SK-N-SH (cell line): Measurements from ENCODE around the gene ALDH16A1. TPM values are rescaled to one million over a fixed set of nuclear protein-coding genes. Genes with fewer than 3 reads are reported as not detected.

Source experiments
- CTCF ChIA-PET: fragments of 300-600, 350-600 bp; formaldehyde crosslinking; extraction: SDS; loops from one replicate; lab custom pipeline; 2021; lab: Yijun Ruan, JAX
- POLR2A ChIA-PET: fragments of 350-600 bp; sonication (Branson Sonifier 250); formaldehyde crosslinking; extraction: SDS; loops from one replicate; lab custom pipeline; 2020; ENCODE audit warnings: antibody characterized with exemption, inconsistent platforms; lab: Yijun Ruan, JAX
- DNase-seq: peaks from one replicate; pipeline ENCODE4 v3.0.0; 2012
- H2AFZ ChIP-seq: fragments of 200-600 bp; sonication (generic); 2 replicates; pipeline ENCODE4 v1.8.1; 2016; ENCODE audit warnings: antibody characterized with exemption, mild to moderate bottlenecking, low read depth
- H3F3A ChIP-seq: fragments of 200-600 bp; sonication (generic); replicated peaks from 2 replicates; pipeline ENCODE3; 2016; ENCODE audit warnings: antibody characterized with exemption, mild to moderate bottlenecking; ENCODE audit not compliant: insufficient read depth
- H3K27ac ChIP-seq, 2 experiments: fragments of 200-500 bp in 1 of 2; fragments of 200-600 bp in 1 of 2; sonication (Bioruptor generic) in 1 of 2; sonication (generic), shearing (Covaris generic) in 1 of 2; 2 replicates each; pipeline versions ENCODE4 v1.5.1 to v1.6.1; 2014 to 2016; ENCODE audit warnings: low read depth in 2 of 2, inconsistent platforms in 1 of 2, low read length in 1 of 2, mild to moderate bottlenecking in 1 of 2, mixed read lengths in 1 of 2
- H3K27me3 ChIP-seq: fragments of 200-600 bp; sonication (generic), shearing (Covaris generic); 2 replicates; pipeline ENCODE4 v1.6.1; 2016; ENCODE audit warnings: mixed run types; ENCODE audit not compliant: insufficient read depth
- H3K36me3 ChIP-seq, 2 experiments: fragments of 200-500 bp in 1 of 2; fragments of 200-600 bp in 1 of 2; sonication (Bioruptor generic) in 1 of 2; sonication (generic) in 1 of 2; replicated peaks in 1 of 2; 2 replicates each; pipeline versions ENCODE3 to v1.5.1; 2014 to 2016; ENCODE audit warnings: low read length in 1 of 2, mild to moderate bottlenecking in 1 of 2; ENCODE audit not compliant: insufficient read depth in 2 of 2, control insufficient read depth in 1 of 2
- H3K4me1 ChIP-seq, 2 experiments: fragments of 200-500 bp in 1 of 2; fragments of 200-600 bp in 1 of 2; sonication (Bioruptor generic) in 1 of 2; sonication (generic), shearing (Covaris generic) in 1 of 2; 2 replicates each; pipeline versions ENCODE4 v1.5.1 to v1.6.1; 2014 to 2016; ENCODE audit warnings: low read depth in 1 of 2, low read length in 1 of 2, mixed run types in 1 of 2; ENCODE audit not compliant: insufficient read depth in 2 of 2, control insufficient read depth in 1 of 2
- H3K4me2 ChIP-seq: fragments of 200-600 bp; sonication (generic), shearing (Covaris generic); 2 replicates; pipeline ENCODE4 v1.6.1; 2017; ENCODE audit warnings: mixed run types
- H3K4me3 ChIP-seq, 2 experiments: fragments of 200-500 bp in 1 of 2; fragments of 200-600 bp in 1 of 2; sonication (Bioruptor generic) in 1 of 2; sonication (generic), shearing (Covaris generic) in 1 of 2; 2 replicates each; pipeline versions ENCODE4 v1.5.1 to v1.8.1; 2014 to 2016; ENCODE audit warnings: low read depth in 2 of 2, inconsistent platforms in 1 of 2, low read length in 1 of 2, mild to moderate bottlenecking in 1 of 2, mixed read lengths in 1 of 2, moderate library complexity in 1 of 2
- H3K79me2 ChIP-seq: fragments of 200-600 bp; sonication (generic); 2 replicates; pipeline ENCODE4 v1.8.1; 2017; ENCODE audit warnings: mild to moderate bottlenecking; ENCODE audit not compliant: insufficient read depth
- H3K9ac ChIP-seq: fragments of 200-600 bp; sonication (generic); 2 replicates; pipeline ENCODE4 v1.6.1; 2017; ENCODE audit warnings: mixed run types
- H3K9me2 ChIP-seq: fragments of 200-600 bp; sonication (generic); 2 replicates; pipeline ENCODE4 v1.6.1; 2017; ENCODE audit warnings: mixed run types
- H3K9me3 ChIP-seq: fragments of 200-600 bp; sonication (generic); 2 replicates; pipeline ENCODE4 v1.6.1; 2017; ENCODE audit warnings: mixed run types, mild to moderate bottlenecking, moderate library complexity
- H4K20me1 ChIP-seq: fragments of 200-600 bp; sonication (generic); 2 replicates; pipeline ENCODE4 v1.6.1; 2017; ENCODE audit warnings: mild to moderate bottlenecking, mixed run types; ENCODE audit not compliant: insufficient read depth
- ELF1 ChIP-seq: IDR thresholded peaks from 2 replicates; pipeline ENCODE4 v1.4.0; 2012
- EZH2phosphoT487 ChIP-seq: fragments of 200-600 bp; sonication (generic); IDR thresholded peaks from 2 replicates; pipeline ENCODE4 v1.6.1; 2017; ENCODE audit warnings: low read depth, mixed run types, mild to moderate bottlenecking, antibody characterized with exemption, moderate library complexity, borderline replicate concordance
- FOSL2 ChIP-seq: IDR thresholded peaks from 2 replicates; pipeline ENCODE4 v1.4.0; 2012; ENCODE audit warnings: low read depth, mild to moderate bottlenecking, moderate library complexity, borderline replicate concordance
- FOXJ3 ChIP-seq: sonication (generic); formaldehyde crosslinking; IDR thresholded peaks from 2 replicates; pipeline ENCODE4 v1.5.1; 2020; ENCODE audit warnings: mild to moderate bottlenecking, missing genetic modification reagents
- FOXM1 ChIP-seq: IDR thresholded peaks from 2 replicates; pipeline ENCODE4 v1.4.0; 2012; ENCODE audit warnings: low read depth, mild to moderate bottlenecking
- GATA2 ChIP-seq: sonication (generic); formaldehyde crosslinking; IDR thresholded peaks from 2 replicates; pipeline ENCODE4 v1.5.0; 2020; ENCODE audit warnings: mild to moderate bottlenecking, missing genetic modification reagents
- JUND ChIP-seq: IDR thresholded peaks from 2 replicates; pipeline ENCODE4 v1.4.0; 2012
- MEF2A ChIP-seq: IDR thresholded peaks from 2 replicates; pipeline ENCODE4 v1.4.0; 2012; ENCODE audit warnings: low read depth, borderline replicate concordance
- NFIC ChIP-seq: IDR thresholded peaks from 2 replicates; pipeline ENCODE4 v1.4.0; 2012; ENCODE audit warnings: borderline replicate concordance
- POLR2AphosphoS5 ChIP-seq: IDR thresholded peaks from 2 replicates; pipeline ENCODE4 v1.6.1; 2012; ENCODE audit warnings: low read depth, low read length
- RFX5 ChIP-seq: IDR thresholded peaks from 2 replicates; pipeline ENCODE4 v1.6.1; 2012; ENCODE audit warnings: mild to moderate bottlenecking, improper control_type of control experiment, low read length
- RXRA ChIP-seq: IDR thresholded peaks from 2 replicates; pipeline ENCODE4 v1.4.0; 2012; ENCODE audit warnings: low read depth, mild to moderate bottlenecking, borderline replicate concordance
- SIN3A ChIP-seq: IDR thresholded peaks from 2 replicates; pipeline ENCODE4 v1.6.1; 2012; ENCODE audit warnings: low read depth, mild to moderate bottlenecking, low read length, moderate library complexity, borderline replicate concordance
- TCF12 ChIP-seq: IDR thresholded peaks from 2 replicates; pipeline ENCODE4 v1.4.0; 2012
- WGBS: methylation state at CpG from one replicate; pipeline ENCODE4 v1.1.6; 2017; ENCODE audit warnings: low lambda C conversion rate; 5-methylcytosine and 5-hydroxymethylcytosine counted together
- polyA plus RNA-seq, 3 experiments: library from polyadenylated mRNA; depleted of rRNA; stranded (reverse); fragments of >200 nt; gene quantifications; 2 replicates each; pipeline ENCODE4 v1.2.3, GENCODE V29; 2012
- TF ChIP-seq, protein P1 (sequence below): fragments of 200-600 bp; sonication (generic); IDR thresholded peaks from 2 replicates; pipeline ENCODE4 v1.6.1; 2017; ENCODE audit warnings: antibody characterized with exemption, mild to moderate bottlenecking, moderate library complexity
- TF ChIP-seq, protein P2 (sequence below): IDR thresholded peaks from 2 replicates; pipeline ENCODE4 v1.4.0; 2012; ENCODE audit warnings: low read depth, borderline replicate concordance
- TF ChIP-seq, protein P3 (sequence below): fragments of 150-350 bp; IDR thresholded peaks from 2 replicates; pipeline ENCODE4 v1.6.1; 2016; ENCODE audit warnings: mild to moderate bottlenecking, low read depth, low read length
- TF ChIP-seq, protein P4 (sequence below): IDR thresholded peaks from 2 replicates; pipeline ENCODE4 v1.6.1; 2012; ENCODE audit warnings: mild to moderate bottlenecking, low read depth, low read length, moderate library complexity
- TF ChIP-seq, protein P5 (sequence below): IDR thresholded peaks from 2 replicates; pipeline ENCODE4; 2012

ALDH16A1 gene
- polyA plus RNA-seq, 1 of the 3 experiments (the other 2 are of a cell fraction), result 15.7 TPM

DNA sequence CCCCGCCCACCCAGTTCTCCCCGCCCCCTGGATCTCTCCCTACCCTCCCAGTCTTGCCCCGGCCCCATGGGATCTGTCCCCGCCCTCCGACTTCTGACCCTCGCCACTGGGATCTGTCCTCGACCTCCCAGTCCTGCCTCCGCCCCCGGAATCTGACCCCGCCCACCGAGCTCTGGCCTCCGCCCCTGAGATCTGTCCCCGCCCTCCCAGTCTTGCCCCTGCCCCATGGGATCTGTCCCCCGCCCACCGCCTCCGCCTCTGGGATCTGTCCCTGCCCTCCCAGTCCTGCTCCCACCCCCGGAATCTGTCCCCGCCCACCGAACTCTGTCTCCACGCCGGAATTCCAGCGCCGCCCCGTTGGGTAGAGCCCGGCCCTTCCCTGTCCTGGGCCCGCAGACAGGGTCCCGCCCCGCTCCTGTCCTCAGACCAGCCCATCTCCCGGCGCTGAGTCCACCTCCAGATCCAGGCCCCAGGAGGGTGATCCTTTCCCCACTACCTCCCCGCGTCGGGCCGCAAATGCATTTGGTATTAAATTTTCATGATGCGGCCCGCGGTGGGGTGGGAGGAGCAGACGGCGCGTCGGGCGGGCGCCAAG, 10.2 kb upstream of the ALDH16A1 start:
- peak; percentile 91 for DNase-seq
- H3K4me2 ChIP-seq, result peak overlapping the region; percentile 96
- CTCF ChIA-PET, result interaction anchor here (0.7 to 11.2 kb wide), 19 partner anchors 8 to 214 kb away, joined by 3 to 149 read pairs (median 5); partner anchors contain the start of genes DKKL1, KASH5 and PIH1D1
- no peaks in the 10 kb centered on the region for H3K9me3 ChIP-seq
- H2AFZ ChIP-seq, result peak overlapping the region; percentile 98
- 2% methylated on average over 42 of the region's 43 CpGs for WGBS
- H3K4me3 ChIP-seq, result peak overlapping the region; percentile 62 to 66
- no peaks in the 10 kb centered on the region for H3K79me2 ChIP-seq
- peaks cover 0 to 4% of the 10 kb centered on the region in 2 experiments for H3K36me3 ChIP-seq
- TF ChIP-seq, protein P1, sequence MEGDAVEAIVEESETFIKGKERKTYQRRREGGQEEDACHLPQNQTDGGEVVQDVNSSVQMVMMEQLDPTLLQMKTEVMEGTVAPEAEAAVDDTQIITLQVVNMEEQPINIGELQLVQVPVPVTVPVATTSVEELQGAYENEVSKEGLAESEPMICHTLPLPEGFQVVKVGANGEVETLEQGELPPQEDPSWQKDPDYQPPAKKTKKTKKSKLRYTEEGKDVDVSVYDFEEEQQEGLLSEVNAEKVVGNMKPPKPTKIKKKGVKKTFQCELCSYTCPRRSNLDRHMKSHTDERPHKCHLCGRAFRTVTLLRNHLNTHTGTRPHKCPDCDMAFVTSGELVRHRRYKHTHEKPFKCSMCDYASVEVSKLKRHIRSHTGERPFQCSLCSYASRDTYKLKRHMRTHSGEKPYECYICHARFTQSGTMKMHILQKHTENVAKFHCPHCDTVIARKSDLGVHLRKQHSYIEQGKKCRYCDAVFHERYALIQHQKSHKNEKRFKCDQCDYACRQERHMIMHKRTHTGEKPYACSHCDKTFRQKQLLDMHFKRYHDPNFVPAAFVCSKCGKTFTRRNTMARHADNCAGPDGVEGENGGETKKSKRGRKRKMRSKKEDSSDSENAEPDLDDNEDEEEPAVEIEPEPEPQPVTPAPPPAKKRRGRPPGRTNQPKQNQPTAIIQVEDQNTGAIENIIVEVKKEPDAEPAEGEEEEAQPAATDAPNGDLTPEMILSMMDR, result no peak
- TF ChIP-seq, protein P2, sequence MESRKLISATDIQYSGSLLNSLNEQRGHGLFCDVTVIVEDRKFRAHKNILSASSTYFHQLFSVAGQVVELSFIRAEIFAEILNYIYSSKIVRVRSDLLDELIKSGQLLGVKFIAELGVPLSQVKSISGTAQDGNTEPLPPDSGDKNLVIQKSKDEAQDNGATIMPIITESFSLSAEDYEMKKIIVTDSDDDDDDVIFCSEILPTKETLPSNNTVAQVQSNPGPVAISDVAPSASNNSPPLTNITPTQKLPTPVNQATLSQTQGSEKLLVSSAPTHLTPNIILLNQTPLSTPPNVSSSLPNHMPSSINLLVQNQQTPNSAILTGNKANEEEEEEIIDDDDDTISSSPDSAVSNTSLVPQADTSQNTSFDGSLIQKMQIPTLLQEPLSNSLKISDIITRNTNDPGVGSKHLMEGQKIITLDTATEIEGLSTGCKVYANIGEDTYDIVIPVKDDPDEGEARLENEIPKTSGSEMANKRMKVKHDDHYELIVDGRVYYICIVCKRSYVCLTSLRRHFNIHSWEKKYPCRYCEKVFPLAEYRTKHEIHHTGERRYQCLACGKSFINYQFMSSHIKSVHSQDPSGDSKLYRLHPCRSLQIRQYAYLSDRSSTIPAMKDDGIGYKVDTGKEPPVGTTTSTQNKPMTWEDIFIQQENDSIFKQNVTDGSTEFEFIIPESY, result no peak
- TF ChIP-seq RXRA (no peak), SIN3A (no peak), FOXJ3 (CRISPR knock-in tag) (no peak), FOSL2 (no peak), GATA2 (no peak), RFX5 (no peak), POLR2AphosphoS5 (no peak), FOXM1 (no peak), NFIC (no peak), TCF12 (no peak), JUND (no peak), EZH2phosphoT487 (no peak), ELF1 (no peak), MEF2A (no peak)
- TF ChIP-seq, protein P3, sequence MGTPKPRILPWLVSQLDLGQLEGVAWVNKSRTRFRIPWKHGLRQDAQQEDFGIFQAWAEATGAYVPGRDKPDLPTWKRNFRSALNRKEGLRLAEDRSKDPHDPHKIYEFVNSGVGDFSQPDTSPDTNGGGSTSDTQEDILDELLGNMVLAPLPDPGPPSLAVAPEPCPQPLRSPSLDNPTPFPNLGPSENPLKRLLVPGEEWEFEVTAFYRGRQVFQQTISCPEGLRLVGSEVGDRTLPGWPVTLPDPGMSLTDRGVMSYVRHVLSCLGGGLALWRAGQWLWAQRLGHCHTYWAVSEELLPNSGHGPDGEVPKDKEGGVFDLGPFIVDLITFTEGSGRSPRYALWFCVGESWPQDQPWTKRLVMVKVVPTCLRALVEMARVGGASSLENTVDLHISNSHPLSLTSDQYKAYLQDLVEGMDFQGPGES, result no peak
- TF ChIP-seq, protein P4, sequence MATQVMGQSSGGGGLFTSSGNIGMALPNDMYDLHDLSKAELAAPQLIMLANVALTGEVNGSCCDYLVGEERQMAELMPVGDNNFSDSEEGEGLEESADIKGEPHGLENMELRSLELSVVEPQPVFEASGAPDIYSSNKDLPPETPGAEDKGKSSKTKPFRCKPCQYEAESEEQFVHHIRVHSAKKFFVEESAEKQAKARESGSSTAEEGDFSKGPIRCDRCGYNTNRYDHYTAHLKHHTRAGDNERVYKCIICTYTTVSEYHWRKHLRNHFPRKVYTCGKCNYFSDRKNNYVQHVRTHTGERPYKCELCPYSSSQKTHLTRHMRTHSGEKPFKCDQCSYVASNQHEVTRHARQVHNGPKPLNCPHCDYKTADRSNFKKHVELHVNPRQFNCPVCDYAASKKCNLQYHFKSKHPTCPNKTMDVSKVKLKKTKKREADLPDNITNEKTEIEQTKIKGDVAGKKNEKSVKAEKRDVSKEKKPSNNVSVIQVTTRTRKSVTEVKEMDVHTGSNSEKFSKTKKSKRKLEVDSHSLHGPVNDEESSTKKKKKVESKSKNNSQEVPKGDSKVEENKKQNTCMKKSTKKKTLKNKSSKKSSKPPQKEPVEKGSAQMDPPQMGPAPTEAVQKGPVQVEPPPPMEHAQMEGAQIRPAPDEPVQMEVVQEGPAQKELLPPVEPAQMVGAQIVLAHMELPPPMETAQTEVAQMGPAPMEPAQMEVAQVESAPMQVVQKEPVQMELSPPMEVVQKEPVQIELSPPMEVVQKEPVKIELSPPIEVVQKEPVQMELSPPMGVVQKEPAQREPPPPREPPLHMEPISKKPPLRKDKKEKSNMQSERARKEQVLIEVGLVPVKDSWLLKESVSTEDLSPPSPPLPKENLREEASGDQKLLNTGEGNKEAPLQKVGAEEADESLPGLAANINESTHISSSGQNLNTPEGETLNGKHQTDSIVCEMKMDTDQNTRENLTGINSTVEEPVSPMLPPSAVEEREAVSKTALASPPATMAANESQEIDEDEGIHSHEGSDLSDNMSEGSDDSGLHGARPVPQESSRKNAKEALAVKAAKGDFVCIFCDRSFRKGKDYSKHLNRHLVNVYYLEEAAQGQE, result no peak
- TF ChIP-seq, protein P5, sequence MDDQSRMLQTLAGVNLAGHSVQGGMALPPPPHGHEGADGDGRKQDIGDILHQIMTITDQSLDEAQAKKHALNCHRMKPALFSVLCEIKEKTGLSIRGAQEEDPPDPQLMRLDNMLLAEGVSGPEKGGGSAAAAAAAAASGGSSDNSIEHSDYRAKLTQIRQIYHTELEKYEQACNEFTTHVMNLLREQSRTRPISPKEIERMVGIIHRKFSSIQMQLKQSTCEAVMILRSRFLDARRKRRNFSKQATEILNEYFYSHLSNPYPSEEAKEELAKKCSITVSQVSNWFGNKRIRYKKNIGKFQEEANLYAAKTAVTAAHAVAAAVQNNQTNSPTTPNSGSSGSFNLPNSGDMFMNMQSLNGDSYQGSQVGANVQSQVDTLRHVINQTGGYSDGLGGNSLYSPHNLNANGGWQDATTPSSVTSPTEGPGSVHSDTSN, result no peak
- H3K27me3 ChIP-seq, result peaks cover 39% of the 10 kb centered on the region
- H4K20me1 ChIP-seq, result no peaks in the 10 kb centered on the region; the same call in 1 of the 2 replicates
- H3K9me2 ChIP-seq, result no peaks in the 10 kb centered on the region
- POLR2A ChIA-PET, result interaction anchor here (1.4 kb wide), 1 partner anchor 9 kb away, joined by 4 read pairs; the partner anchor contains the start of gene PIH1D1
- H3K9ac ChIP-seq, result peak overlapping the region; percentile 57; the same call in 1 of the 2 replicates
- H3F3A ChIP-seq, result peaks cover 22% of the 10 kb centered on the region
- H3K27ac ChIP-seq, result peak overlapping the region; percentile 54 to 79
- H3K4me1 ChIP-seq, result peaks cover 0 to 22% of the 10 kb centered on the region in 2 experiments; a peak in 1 of 4 replicates
